GM12875 (cell line): Measurements from ENCODE around the gene IL17RD.

Experiments used
- H3K4me3 ChIP-seq: one replicate; pipeline ENCODE4 v1.5.1; 2011; ENCODE audit warnings: low read depth, low read length, control low read depth
- TF ChIP-seq, protein P1 (sequence below): IDR thresholded peaks from 2 replicates; pipeline ENCODE4 v1.5.1; 2011; ENCODE audit warnings: low read depth, mild to moderate bottlenecking, control low read depth, inconsistent platforms, low read length, moderate library complexity, borderline replicate concordance; ENCODE audit not compliant: insufficient read depth

The IL17RD gene

DNA sequence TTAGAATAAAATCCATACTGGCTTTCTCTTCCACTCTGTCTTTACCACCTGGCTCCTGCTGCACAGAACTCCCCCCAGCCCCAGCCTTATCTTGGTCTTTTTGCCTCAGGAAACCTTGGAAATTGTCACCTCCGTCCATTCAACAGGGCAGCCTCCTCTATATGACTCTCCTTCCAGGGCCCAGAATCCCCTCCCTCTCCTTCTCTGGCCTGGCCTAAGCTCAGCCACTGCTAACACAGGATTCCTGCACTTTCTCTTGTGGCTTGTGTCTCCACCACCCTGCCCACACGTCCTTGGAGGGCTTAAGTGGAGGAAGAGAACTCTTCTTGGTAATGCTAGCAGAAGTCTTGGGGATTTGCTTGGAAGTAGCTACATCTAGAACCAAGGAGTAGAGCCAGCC lies 1.5 kb upstream of the IL17RD start:
- H3K4me3 ChIP-seq, result no peak overlapping the region
- TF ChIP-seq, protein P1, sequence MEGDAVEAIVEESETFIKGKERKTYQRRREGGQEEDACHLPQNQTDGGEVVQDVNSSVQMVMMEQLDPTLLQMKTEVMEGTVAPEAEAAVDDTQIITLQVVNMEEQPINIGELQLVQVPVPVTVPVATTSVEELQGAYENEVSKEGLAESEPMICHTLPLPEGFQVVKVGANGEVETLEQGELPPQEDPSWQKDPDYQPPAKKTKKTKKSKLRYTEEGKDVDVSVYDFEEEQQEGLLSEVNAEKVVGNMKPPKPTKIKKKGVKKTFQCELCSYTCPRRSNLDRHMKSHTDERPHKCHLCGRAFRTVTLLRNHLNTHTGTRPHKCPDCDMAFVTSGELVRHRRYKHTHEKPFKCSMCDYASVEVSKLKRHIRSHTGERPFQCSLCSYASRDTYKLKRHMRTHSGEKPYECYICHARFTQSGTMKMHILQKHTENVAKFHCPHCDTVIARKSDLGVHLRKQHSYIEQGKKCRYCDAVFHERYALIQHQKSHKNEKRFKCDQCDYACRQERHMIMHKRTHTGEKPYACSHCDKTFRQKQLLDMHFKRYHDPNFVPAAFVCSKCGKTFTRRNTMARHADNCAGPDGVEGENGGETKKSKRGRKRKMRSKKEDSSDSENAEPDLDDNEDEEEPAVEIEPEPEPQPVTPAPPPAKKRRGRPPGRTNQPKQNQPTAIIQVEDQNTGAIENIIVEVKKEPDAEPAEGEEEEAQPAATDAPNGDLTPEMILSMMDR, result no peak

DNA sequence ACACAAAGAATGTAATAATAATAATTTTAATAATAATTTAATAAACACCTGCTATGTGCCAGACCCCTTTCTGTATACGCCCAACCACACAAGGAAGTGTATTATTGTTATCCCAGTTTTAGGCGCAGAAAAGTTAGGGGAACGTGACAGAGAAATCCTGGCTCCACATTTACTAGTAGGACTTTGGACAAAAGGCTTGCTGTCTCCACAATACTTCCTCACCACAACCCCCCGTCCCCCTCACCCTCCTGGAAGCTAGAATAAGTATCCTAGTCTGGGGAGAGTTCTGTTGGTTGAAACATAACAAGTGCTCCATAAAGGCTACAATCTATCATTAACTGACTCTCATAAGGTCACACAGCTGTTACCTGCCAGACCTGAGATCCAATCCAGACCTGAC lies 488 bp upstream of the IL17RD start:
- TF ChIP-seq, protein P1, result no peak
- H3K4me3 ChIP-seq, result no peak overlapping the region

DNA sequence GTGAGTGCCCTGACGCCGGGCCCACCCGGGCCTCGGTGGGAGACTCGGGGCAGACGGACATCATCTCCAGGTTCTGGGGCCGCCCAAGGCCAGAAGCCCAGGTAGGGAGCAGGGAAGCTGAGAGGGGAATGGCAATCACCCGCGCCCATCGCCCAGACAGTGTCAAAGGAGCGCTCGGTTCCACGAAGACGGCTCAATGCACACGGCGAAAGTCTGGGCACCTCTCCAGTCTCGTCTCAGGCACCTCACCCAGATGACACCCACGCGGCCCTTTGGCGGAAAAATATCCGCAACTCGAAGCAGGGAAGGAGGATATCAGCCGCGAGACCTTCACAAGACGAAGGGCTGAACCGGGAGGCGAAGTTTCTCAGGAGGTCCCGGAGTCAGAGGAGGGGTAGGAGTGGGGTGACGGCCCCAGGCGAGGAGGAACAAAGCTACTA lies 916 bp downstream of the IL17RD start:
- TF ChIP-seq, protein P1, result no peak
- no peak overlapping the region for H3K4me3 ChIP-seq

DNA sequence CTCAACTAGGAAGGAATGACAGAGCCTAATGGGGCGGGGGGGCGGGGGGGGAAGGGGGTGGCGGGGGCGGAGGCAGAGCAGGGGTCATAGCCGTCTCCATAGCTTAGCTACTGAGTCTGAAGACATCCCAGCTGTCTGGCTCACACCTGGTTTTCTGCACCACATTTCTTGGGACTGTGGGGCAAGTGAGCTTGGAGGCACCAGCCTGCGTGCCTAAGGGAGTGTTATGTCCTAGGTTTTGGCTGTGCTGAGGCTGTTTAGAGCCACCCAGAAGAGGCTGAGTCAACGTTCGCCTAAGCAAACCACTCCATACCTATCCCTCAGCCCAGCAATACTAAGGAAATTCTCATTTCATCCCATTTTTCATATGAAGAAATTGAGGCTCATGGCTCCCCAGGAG lies 1.4 kb downstream of the IL17RD start:
- TF ChIP-seq, protein P1, result no peak
- no peak overlapping the region for H3K4me3 ChIP-seq

DNA sequence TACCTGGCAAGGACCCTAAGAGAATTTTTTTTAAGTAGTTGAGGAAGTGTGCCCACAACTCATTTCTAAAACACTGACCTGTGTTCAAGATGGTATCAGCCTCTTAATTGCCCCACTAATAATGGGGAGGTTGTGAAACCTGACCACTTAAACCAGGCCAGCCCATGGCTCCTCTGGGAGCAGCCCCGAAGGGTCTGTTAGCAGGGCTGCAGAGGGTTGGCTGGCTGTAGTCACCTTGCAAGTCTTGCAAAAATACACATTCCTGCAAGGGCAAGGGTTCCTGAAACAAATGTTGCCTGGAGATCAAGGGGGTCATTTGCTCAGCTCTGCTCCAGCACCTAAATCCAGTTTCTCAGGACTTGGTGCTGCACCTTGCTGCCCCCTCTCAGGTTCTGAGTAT lies 3.2 kb downstream of the IL17RD start:
- no peak overlapping the region for H3K4me3 ChIP-seq
- TF ChIP-seq, protein P1, result no peak

DNA sequence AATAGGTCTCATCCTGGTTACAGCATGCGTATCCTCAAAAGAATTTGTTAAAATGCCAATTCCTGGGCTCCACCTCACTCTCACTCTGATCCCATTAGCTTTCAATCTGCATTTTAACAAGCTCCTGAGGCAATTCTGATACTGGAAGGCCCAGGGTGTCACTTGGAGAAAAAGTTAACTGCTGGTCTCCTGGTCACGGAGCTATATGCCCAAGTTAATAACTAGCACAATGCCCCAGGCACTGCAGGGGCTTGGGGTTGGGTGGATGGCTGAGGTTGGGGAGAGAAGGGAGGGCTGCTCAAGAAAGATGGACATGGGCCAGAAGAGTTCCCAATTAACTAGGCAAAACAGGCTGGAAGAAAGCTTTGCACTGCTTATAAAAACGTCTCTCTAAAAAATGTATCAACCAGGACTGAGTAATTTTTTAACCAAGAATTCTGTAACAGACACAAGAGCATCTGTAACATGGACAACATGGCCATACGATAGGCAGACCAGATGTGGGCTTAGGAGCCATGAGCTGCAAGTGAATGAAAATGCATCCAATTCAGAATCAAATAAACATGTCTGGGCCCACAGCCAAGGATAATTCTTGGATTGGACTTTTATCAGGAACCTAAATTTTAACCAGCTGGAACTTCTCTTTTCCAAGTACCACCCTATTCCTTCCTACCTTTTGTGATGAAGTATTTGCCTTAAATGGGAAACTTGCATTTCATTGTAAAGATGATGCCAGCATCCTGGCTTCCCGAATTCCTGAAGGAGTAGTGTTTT lies 4.2 kb downstream of the IL17RD start:
- H3K4me3 ChIP-seq, result no peak overlapping the region

More for the DNA sequence above, 4.2 kb downstream of the IL17RD start:
- TF ChIP-seq, protein P1, result no peak
